Caco-2 (cell line): ENCODE data around the gene GPR137. TPM values are rescaled to one million over a fixed set of nuclear protein-coding genes. Genes with fewer than 3 reads are reported as not detected.

Experiments used
- BruUV-seq: library from RNA; stranded (reverse); fragments of 400-500 nt; replicated peaks from 2 replicates; lab custom pipeline; 2021; lab: Mats Ljungman, UMichigan
- CTCF ChIA-PET: fragments of 300-600 bp; sonication (Branson Sonifier 250); formaldehyde crosslinking; loops from one replicate; lab custom pipeline; 2022; ENCODE audit warnings: antibody characterized with exemption; lab: Charles Lee
- POLR2A ChIA-PET: fragments of 300-600 bp; sonication (Branson Sonifier 250); formaldehyde crosslinking; loops from one replicate; lab custom pipeline; 2022; ENCODE audit warnings: antibody characterized with exemption; lab: Charles Lee
- DNase-seq, 2 experiments: peaks; one replicate each; pipeline versions ENCODE4 v3.0.0 to v3.0.0-alpha.2; 2020 to 2022
- H3K27me3 ChIP-seq: replicated peaks from 2 replicates; pipeline ENCODE4 v1.6.0; 2011; ENCODE audit warnings: low read length; ENCODE audit not compliant: control insufficient read depth, insufficient read depth
- H3K36me3 ChIP-seq: 2 replicates; pipeline ENCODE4 v1.5.1; 2011; ENCODE audit warnings: low read length; ENCODE audit not compliant: control insufficient read depth, insufficient read depth
- H3K4me1 ChIP-seq: fragments of 250-450 bp; sonication (Bioruptor Pico); 2 replicates; pipeline ENCODE4 v1.5.1; 2020; ENCODE audit warnings: mild to moderate bottlenecking
- H3K4me3 ChIP-seq: 2 replicates; pipeline ENCODE4 v1.5.1; 2011; ENCODE audit warnings: low read depth, mild to moderate bottlenecking, control low read depth, low read length
- H3K9me3 ChIP-seq: fragments of 250-450 bp; sonication (Bioruptor Pico); 2 replicates; pipeline ENCODE4 v1.5.1; 2020; ENCODE audit warnings: mild to moderate bottlenecking, moderate library complexity
- H3K27ac Mint-ChIP-seq: one replicate; pipeline ENCODE4 v1.8.0; 2022; ENCODE audit warnings: mixed read lengths; ENCODE audit not compliant: unreplicated experiment
- H3K27me3 Mint-ChIP-seq: one replicate; pipeline ENCODE4 v1.8.0; 2022; ENCODE audit warnings: mixed read lengths; ENCODE audit not compliant: insufficient read depth, unreplicated experiment
- H3K36me3 Mint-ChIP-seq: one replicate; pipeline ENCODE4 v1.8.0; 2022; ENCODE audit warnings: mild to moderate bottlenecking, mixed read lengths; ENCODE audit not compliant: insufficient read depth, unreplicated experiment
- H3K4me1 Mint-ChIP-seq: one replicate; pipeline ENCODE4 v1.8.0; 2022; ENCODE audit warnings: low read depth, mixed read lengths; ENCODE audit not compliant: unreplicated experiment
- H3K4me3 Mint-ChIP-seq: one replicate; pipeline ENCODE4 v1.8.0; 2022; ENCODE audit warnings: mild to moderate bottlenecking, moderate library complexity, mixed read lengths; ENCODE audit not compliant: unreplicated experiment
- H3K9me3 Mint-ChIP-seq: one replicate; pipeline ENCODE4 v1.8.0; 2022; ENCODE audit warnings: mixed read lengths; ENCODE audit not compliant: unreplicated experiment
- CTCF ChIP-seq, 2 experiments: fragments of 200-600 bp in 1 of 2; IDR thresholded peaks; 1 replicate in 1 of 2; 2 replicates in 1 of 2; pipeline versions ENCODE4 v1.5.1 to v1.8.0; 2011 to 2022; ENCODE audit warnings: antibody characterized with exemption in 1 of 2, control low read depth in 1 of 2, inconsistent platforms in 1 of 2, low read depth in 1 of 2, low read length in 1 of 2, mild to moderate bottlenecking in 1 of 2, moderate library complexity in 1 of 2; ENCODE audit not compliant: insufficient read depth in 1 of 2, severe bottlenecking in 1 of 2, unreplicated experiment in 1 of 2
- intact Hi-C: fragments of 100-400 bp; cut with micrococcal nuclease; formaldehyde crosslinking; loops from one replicate; pipeline ENCODE4 v1.10.0; 2022; ENCODE audit not compliant: unreplicated experiment
- total RNA-seq: library from RNA; stranded (reverse); gene quantifications from 2 replicates; pipeline ENCODE4 v1.2.3, GENCODE V29; 2022

GPR137 gene
- total RNA-seq, 1 experiment from 2014 or later = 58.5 TPM

- Histone ChIP-seq H3K27me3 (no peaks in the 10 kb centered on the region), H3K4me3 (no peak overlapping the region), H3K9me3 (no peaks in the 10 kb centered on the region), H3K4me1 (peaks cover 7% of the 10 kb centered on the region), H3K36me3 (peaks cover 4% of the 10 kb centered on the region)
- peak in 1 of 2 experiments; percentile 28 for DNase-seq
- Mint-ChIP-seq H3K4me1 (peaks cover 16% of the 10 kb centered on the region), H3K27me3 (no peaks in the 10 kb centered on the region), H3K36me3 (peaks cover 76% of the 10 kb centered on the region), H3K27ac (no peak overlapping the region), H3K9me3 (no peaks in the 10 kb centered on the region), H3K4me3 (no peak overlapping the region)
- ChIA-PET POLR2A (no interaction called here), CTCF (interaction anchor here (0.5 to 1.4 kb wide), 3 partner anchors 11 to 801 kb away, joined by 3 to 13 read pairs (median 3); no protein-coding TSS in a partner anchor)
- intact Hi-C loops = no loop called here
- no peak for TF ChIP-seq CTCF (IDR thresholded peaks at IDR 0.05; ENCODE audit: insufficient read depth in 1 of 2, low read depth in 1 of 2, low read length in 1 of 2, severe bottlenecking in 1 of 2, unreplicated experiment in 1 of 2)
- BruUV-seq = no TSS peak
Observed at GRCh38 chr11:64263021-64263946, 22.4 kb upstream of the GPR137 start.

GRCh38 chr11:64263947-64264317 lies 21.7 kb upstream of the GPR137 start:
- Histone ChIP-seq H3K27me3 (no peaks in the 10 kb centered on the region), H3K4me3 (no peak overlapping the region), H3K9me3 (no peaks in the 10 kb centered on the region), H3K4me1 (peaks cover 13% of the 10 kb centered on the region), H3K36me3 (peaks cover 4% of the 10 kb centered on the region)
- no TSS peak for BruUV-seq
- H3K4me1 Mint-ChIP-seq = peaks cover 21% of the 10 kb centered on the region
- no peak overlapping the region for H3K4me3 Mint-ChIP-seq
- intact Hi-C loops = no loop called here
- peaks cover 83% of the 10 kb centered on the region for H3K36me3 Mint-ChIP-seq
- no peaks in the 10 kb centered on the region for H3K27me3 Mint-ChIP-seq
- no peaks in the 10 kb centered on the region for H3K9me3 Mint-ChIP-seq
- ChIA-PET CTCF (interaction anchor here (0.5 to 1.4 kb wide), 2 partner anchors 12 to 800 kb away, joined by 3 to 13 read pairs; no protein-coding TSS in a partner anchor), POLR2A (no interaction called here)
- TF ChIP-seq CTCF (IDR thresholded peaks at IDR 0.05; ENCODE audit: insufficient read depth in 1 of 2, low read depth in 1 of 2, low read length in 1 of 2, severe bottlenecking in 1 of 2, unreplicated experiment in 1 of 2) = no peak
- no peak for DNase-seq
- H3K27ac Mint-ChIP-seq = no peak overlapping the region

- ChIA-PET POLR2A (no interaction called here), CTCF (interaction anchor here (0.8 kb wide), 1 partner anchor 12 kb away, joined by 4 read pairs; no protein-coding TSS in a partner anchor)
- H3K27me3 ChIP-seq = no peaks in the 10 kb centered on the region
- no peak overlapping the region for H3K4me3 Mint-ChIP-seq
- H3K4me1 ChIP-seq = peaks cover 15% of the 10 kb centered on the region
- BruUV-seq = no TSS peak
- TF ChIP-seq CTCF (IDR thresholded peaks at IDR 0.05; ENCODE audit: insufficient read depth in 1 of 2, low read depth in 1 of 2, low read length in 1 of 2, severe bottlenecking in 1 of 2, unreplicated experiment in 1 of 2) = no peak
- H3K4me3 ChIP-seq = no peak overlapping the region
- no peaks in the 10 kb centered on the region for H3K27me3 Mint-ChIP-seq
- H3K9me3 ChIP-seq = no peaks in the 10 kb centered on the region
- H3K36me3 ChIP-seq = peaks cover 4% of the 10 kb centered on the region
- no peak overlapping the region for H3K27ac Mint-ChIP-seq
- H3K36me3 Mint-ChIP-seq = peaks cover 83% of the 10 kb centered on the region
- H3K4me1 Mint-ChIP-seq = peaks cover 23% of the 10 kb centered on the region
- intact Hi-C loops = no loop called here
- H3K9me3 Mint-ChIP-seq = no peaks in the 10 kb centered on the region
- DNase-seq = no peak
Observed at GRCh38 chr11:64264371-64264852, 21.2 kb upstream of the GPR137 start.
